Sigmoid colon (tissue), 4 donors: Measurements from ENCODE around the gene ESR1.

Experiments
- CTCF ChIP-seq, 4 experiments: fragments of 450-650 bp in 3 of 4; fragments of 200-600 bp in 1 of 4; IDR thresholded peaks; one replicate each; pipeline ENCODE4 v1.5.1; 2016 to 2019; ENCODE audit warnings: antibody characterized with exemption in 4 of 4, mild to moderate bottlenecking in 3 of 4, moderate library complexity in 2 of 4
- EP300 ChIP-seq, 4 donors: sonication (generic); formaldehyde crosslinking; IDR thresholded peaks; one replicate each; pipeline ENCODE4 v1.6.1; 2017; ENCODE audit warnings: antibody characterized with exemption in 4 of 4
- POLR2AphosphoS5 ChIP-seq, 4 donors: sonication (generic); formaldehyde crosslinking; IDR thresholded peaks; one replicate each; pipeline ENCODE4 v1.6.1; 2017; ENCODE audit warnings: antibody characterized with exemption in 4 of 4

GRCh38 chr6:152091201-152091600 lies 283.7 kb downstream of the ESR1 start:
- TF ChIP-seq CTCF (IDR thresholded peaks at IDR 0.05) = no peak
- TF ChIP-seq POLR2AphosphoS5 (IDR thresholded peaks at IDR 0.05) = no peak
- TF ChIP-seq EP300 (IDR thresholded peaks at IDR 0.05) = no peak
